Measurements from ENCODE around the gene SEMA3D. TPM values are rescaled to one million over a fixed set of nuclear protein-coding genes. Genes with fewer than 3 reads are reported as not detected.

Gene SEMA3D
- total RNA-seq, 1 donor from 2014 or later: 264 TPM

DNA sequence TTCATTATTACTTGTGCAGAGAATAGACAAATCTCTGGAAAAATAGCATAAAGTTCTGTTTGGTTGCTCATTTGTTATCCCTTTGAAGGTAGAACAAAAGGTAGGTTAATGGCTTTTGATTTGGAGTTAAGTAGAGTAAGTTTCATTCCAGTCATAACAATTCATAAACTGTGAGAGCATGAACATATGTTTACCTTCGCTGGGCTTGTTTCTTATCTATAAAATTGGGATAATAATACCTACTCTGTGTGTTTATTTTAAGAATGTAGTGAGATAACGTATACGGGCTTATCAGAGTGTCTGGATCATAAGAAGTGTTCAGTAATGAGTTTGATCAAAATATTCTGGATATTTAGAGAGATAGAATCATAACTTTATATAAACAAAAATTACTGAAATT lies 155.4 kb downstream of the SEMA3D start:
- Mint-ChIP-seq H3K27me3 (ENCODE audit: low read depth) (no peaks in the 10 kb centered on the region), H3K4me3 (no peak overlapping the region), H3K36me3 (peaks cover 31% of the 10 kb centered on the region), H3K4me1 (peaks cover 41% of the 10 kb centered on the region), H3K27ac (peak overlapping the region; percentile 95), H3K9me3 (no peaks in the 10 kb centered on the region)
- TF ChIP-seq, protein P1, sequence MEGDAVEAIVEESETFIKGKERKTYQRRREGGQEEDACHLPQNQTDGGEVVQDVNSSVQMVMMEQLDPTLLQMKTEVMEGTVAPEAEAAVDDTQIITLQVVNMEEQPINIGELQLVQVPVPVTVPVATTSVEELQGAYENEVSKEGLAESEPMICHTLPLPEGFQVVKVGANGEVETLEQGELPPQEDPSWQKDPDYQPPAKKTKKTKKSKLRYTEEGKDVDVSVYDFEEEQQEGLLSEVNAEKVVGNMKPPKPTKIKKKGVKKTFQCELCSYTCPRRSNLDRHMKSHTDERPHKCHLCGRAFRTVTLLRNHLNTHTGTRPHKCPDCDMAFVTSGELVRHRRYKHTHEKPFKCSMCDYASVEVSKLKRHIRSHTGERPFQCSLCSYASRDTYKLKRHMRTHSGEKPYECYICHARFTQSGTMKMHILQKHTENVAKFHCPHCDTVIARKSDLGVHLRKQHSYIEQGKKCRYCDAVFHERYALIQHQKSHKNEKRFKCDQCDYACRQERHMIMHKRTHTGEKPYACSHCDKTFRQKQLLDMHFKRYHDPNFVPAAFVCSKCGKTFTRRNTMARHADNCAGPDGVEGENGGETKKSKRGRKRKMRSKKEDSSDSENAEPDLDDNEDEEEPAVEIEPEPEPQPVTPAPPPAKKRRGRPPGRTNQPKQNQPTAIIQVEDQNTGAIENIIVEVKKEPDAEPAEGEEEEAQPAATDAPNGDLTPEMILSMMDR (IDR thresholded peaks at IDR 0.05; ENCODE audit: unreplicated experiment): no peak
- DNase-seq (ENCODE audit: low spot score in 2 of 2, unreplicated experiment in 2 of 2): no peak

DNA sequence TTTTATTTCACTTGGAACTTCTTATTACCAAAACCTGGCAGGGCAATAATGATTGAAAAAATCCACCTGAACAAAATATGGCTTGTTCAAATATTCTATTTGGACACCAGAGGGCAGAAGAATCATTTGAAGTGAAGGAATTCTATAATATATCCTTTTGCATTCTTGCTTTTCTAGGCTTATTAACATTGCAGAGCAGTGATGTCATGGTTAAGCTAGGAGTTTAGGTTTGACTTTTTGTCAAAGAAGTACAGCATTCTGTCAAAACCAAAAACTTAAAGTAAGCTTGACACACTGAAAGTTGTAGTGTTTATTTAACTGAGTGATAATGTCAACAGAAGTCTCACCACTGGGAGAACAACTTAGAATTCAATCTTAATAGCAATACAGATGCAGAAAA lies 156.0 kb downstream of the SEMA3D start:
- peaks cover 31% of the 10 kb centered on the region for H3K36me3 Mint-ChIP-seq
- H3K27me3 Mint-ChIP-seq (ENCODE audit: low read depth): no peaks in the 10 kb centered on the region
- TF ChIP-seq, protein P1 (IDR thresholded peaks at IDR 0.05; ENCODE audit: unreplicated experiment): peak; percentile 74
- peak overlapping the region; percentile 95 for H3K27ac Mint-ChIP-seq
- no peak for DNase-seq (ENCODE audit: low spot score in 2 of 2, unreplicated experiment in 2 of 2)
- H3K4me3 Mint-ChIP-seq: no peak overlapping the region
- no peaks in the 10 kb centered on the region for H3K9me3 Mint-ChIP-seq
- H3K4me1 Mint-ChIP-seq: peaks cover 45% of the 10 kb centered on the region

DNA sequence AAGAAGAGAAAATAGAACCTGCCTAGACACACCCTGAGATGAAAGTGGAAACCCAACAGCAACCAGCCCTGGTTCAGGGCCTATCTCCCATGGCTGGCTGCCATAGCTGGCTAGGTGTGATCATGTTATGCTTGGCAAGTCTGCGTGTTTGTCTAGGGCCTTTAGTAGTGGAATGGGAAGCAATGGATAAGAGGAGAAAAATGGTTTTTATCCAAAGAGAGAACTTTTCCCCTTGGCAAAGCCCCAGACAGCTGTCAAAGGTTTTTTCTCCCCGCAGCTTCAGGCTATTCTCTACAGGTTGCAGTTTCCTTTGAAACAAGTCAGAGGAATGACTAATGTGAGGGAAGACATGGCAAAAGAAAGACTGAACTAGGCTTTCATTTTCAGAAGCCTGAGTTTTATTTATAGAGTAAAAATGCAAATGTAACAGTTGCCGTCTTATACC lies 161.5 kb downstream of the SEMA3D start:
- Mint-ChIP-seq H3K9me3 (no peaks in the 10 kb centered on the region), H3K27ac (peak overlapping the region; percentile 94), H3K27me3 (ENCODE audit: low read depth) (no peaks in the 10 kb centered on the region), H3K4me1 (peaks cover 41% of the 10 kb centered on the region), H3K4me3 (no peak overlapping the region), H3K36me3 (peaks cover 25% of the 10 kb centered on the region)
- peak in 1 of 2 experiments; percentile 42 for DNase-seq (ENCODE audit: low spot score in 2 of 2, unreplicated experiment in 2 of 2)
- TF ChIP-seq, protein P1 (IDR thresholded peaks at IDR 0.05; ENCODE audit: unreplicated experiment): no peak

DNA sequence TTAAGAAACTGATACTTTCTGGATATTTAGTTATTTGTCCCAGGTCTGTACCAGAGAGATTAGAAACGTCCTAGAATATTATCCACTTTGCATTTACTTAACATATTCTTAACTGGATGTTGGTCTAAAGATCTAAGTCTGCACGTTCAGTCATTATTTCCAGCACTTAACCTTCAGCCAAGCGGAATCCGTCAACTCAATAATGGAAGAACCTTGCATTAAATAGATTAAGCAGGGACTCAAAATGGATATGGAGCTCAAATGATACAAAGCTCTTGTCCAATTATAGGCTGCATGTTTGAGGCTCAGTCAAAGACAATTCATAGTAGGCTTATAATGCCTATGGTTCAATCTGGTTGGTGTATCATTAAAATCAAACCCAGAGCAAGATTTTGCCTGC lies 162.9 kb downstream of the SEMA3D start:
- Mint-ChIP-seq H3K4me1 (peaks cover 45% of the 10 kb centered on the region), H3K9me3 (no peaks in the 10 kb centered on the region), H3K4me3 (no peak overlapping the region), H3K27ac (no peak overlapping the region), H3K27me3 (ENCODE audit: low read depth) (no peaks in the 10 kb centered on the region), H3K36me3 (peaks cover 21% of the 10 kb centered on the region)
- TF ChIP-seq, protein P1 (IDR thresholded peaks at IDR 0.05; ENCODE audit: unreplicated experiment): no peak
- DNase-seq (ENCODE audit: low spot score in 2 of 2, unreplicated experiment in 2 of 2): no peak

DNA sequence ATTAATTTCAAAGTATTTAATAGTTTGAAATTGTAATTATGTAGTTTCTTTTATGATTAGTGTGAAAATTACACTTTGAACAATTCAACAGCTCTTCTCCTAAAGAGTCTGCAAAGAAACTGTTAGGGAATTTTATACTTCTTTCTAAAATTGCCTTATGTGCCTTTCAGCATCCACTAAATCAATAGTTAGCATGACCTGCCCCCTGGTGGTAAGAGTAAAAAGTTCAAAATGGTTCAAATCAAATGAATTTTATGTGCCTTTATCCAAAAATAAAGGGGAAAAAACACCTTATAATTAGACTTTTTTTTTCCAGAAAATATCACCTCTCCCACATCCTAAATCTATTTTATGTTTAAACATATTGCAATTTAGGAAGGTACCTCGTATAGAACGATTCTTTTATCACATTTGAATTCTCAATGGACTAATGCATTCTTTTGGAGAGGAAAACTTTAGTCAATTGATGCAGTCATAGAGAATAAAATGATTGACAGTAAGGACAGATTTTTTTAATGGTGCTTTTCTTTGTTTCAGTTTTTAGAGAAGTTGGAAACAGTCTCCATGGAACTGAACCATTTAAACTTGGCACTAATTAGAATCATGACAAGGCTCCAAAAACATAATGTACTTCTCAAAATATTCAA lies 163.7 kb downstream of the SEMA3D start:
- H3K4me3 Mint-ChIP-seq: no peak overlapping the region
- no peak for DNase-seq (ENCODE audit: low spot score in 2 of 2, unreplicated experiment in 2 of 2)
- H3K27me3 Mint-ChIP-seq (ENCODE audit: low read depth): no peaks in the 10 kb centered on the region
- peaks cover 17% of the 10 kb centered on the region for H3K36me3 Mint-ChIP-seq
- H3K27ac Mint-ChIP-seq: no peak overlapping the region
- TF ChIP-seq, protein P1 (IDR thresholded peaks at IDR 0.05; ENCODE audit: unreplicated experiment): peak; percentile 97
- no peaks in the 10 kb centered on the region for H3K9me3 Mint-ChIP-seq
- H3K4me1 Mint-ChIP-seq: peaks cover 51% of the 10 kb centered on the region
